HG03139 (cell line): ENCODE results near the gene OSBPL2.

Experiments
- ATAC-seq: cut with Tn5 transposase; IDR thresholded peaks from one replicate; pipeline ENCODE4 v1.9.1; 2021; ENCODE audit not compliant: unreplicated experiment

The OSBPL2 gene

GRCh38 chr20:62323146-62323979 lies 85.0 kb downstream of the OSBPL2 start:
- ATAC-seq = no peak

DNA sequence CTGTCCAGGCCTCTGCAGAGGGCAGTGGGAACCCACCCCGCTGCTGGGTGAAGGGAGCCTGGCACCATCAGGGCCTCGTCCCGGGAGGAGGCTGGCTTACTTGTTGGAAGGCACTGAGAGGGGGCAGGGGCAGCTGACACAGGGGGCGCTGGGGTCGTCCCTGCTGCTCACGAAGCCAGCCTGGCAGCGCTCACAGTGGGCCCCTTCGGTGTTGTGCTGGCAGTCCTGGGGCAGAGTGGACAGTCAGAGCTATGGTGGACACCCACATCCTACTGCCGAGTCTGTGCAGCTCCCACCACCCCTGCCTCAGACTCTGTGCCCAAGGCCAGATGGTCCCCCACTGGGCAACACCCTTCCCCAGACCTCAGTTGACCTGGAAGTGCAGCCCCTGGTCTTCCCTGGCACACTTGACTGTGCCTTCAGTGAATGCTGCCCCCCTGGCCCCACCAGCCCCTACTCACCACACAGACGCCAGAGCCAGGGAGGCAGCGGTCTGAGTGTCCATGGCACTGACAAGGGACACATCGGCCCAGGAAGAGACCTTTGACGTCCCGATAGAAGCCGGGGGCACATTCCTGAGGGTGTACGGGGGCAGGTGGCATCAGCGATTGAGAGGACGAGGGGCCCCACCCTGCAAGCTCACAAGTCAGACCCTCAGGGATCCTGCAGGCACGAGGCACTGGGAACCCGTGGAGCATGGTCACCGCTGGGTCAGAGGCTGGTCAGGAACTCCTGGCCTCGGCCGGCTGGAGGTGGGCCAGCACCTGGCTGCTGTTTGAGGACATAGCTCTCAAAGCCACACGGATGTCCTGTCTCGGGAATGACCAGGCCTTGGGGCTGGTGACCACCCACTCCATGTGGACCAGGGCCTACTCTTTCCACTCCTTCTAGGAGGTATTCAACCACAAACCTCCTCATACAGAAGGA lies 85.9 kb downstream of the OSBPL2 start:
- ATAC-seq = no peak

GRCh38 chr20:62325172-62325905 lies 87.0 kb downstream of the OSBPL2 start:
- ATAC-seq = no peak

- ATAC-seq = no peak
These were observed 88.2 kb downstream of the OSBPL2 start for GRCh38 chr20:62326559-62326958.

DNA sequence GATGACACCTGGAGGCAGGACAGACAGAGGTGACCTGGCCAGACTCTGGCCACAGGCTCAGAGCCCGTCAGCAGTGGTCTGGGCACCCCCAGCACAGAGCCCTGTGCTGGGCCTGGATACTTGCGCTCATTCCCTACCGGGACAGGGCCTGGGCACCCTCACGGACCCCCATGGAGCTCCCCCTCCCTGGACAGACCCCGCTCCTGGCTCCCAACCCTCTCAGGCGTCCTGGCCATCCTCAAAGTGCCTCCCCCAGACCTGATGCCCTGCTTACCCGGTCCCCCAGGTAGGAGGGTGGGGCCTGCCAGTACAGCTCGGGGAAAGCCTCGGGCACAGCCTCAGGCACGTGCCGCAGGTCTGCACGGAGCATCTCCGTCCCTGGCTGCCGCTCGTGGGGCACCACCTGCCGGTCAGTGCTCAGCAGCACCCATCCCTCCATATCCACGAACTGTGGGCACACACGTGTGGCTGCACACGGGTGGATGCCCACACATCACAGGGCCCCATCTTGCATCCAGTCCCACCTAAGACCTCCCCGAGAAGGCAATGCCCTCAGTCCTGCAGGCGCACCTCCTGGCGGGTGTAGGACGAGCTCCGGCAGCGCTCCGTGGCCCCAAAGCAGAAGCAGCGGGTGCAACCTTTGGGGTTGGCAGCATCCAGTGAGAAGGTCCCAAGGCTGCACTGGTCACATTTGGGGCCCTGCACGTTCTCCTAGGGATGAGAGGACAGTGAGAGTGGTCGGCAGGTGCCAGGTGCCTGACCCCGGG lies 88.8 kb downstream of the OSBPL2 start:
- ATAC-seq = no peak

DNA sequence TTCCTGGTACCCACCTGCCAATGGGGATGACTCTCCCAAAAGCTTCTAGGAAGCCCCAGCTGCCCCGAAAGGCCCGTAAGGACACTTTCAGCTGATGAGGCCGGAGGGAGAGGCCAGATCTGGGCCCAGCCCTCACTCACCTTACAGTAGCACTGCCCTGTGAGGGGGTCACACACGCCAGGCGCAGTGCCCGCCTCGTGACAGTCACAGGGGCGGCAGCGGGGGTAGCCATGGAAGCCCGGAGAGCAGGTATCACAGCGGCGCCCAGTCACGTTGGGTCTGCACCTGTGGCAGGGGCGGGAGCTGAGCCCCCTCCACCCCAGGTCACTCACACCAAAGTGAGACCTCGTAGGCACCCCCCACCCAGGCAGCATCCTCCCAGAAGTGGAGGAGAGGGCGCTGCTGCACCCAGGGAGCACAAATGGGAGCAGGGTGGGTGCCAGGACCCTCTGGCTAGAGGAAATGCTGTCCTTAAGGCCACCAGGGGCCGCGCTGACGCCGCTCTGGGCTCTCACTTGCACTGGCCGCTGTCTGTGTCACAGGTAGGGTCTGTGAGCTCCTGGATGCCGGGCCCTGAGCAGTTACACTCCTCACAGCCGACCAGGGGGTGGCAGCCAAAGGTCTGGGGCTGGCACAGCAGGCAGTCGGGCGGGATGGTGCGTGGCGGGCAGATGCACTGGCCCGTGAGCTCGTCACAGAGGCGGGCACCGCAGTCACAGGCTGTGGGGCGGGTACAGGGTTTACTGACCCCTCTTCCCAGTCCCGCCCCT lies 89.6 kb downstream of the OSBPL2 start:
- ATAC-seq = no peak

DNA sequence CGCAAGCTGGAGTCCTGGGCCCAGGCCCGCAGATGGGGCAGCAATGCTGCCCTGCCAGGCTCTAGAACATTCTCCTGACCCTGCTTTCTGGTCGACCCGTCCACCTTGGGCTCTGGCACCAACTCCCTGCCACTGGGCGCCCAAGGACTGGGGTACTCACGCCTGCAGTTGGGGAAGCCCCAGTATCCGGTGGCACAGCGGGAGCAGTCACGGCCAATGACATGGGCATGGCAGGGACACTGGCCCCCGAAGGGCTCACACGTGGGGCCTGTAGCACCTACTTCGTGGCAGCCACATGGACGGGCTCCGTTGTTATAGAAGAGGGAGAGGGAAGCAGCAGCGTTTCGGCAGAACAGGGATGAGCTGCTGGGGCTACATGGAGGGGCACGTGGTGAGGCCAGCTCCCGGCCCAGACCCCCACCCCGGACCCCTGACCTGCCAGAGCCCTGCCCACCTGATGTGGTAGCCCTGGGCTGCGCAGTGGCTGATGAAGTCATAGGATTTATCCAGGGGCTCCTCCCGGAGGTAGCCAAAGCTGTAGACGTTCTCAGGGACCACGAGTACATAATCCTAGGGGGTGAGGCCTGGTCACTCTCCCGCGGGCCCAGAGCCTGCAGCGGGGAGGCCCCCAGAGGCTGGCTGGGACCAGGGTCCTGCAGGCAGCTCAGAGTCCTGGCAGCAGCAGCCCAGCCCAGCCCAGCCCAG lies 90.5 kb downstream of the OSBPL2 start:
- ATAC-seq = no peak

DNA sequence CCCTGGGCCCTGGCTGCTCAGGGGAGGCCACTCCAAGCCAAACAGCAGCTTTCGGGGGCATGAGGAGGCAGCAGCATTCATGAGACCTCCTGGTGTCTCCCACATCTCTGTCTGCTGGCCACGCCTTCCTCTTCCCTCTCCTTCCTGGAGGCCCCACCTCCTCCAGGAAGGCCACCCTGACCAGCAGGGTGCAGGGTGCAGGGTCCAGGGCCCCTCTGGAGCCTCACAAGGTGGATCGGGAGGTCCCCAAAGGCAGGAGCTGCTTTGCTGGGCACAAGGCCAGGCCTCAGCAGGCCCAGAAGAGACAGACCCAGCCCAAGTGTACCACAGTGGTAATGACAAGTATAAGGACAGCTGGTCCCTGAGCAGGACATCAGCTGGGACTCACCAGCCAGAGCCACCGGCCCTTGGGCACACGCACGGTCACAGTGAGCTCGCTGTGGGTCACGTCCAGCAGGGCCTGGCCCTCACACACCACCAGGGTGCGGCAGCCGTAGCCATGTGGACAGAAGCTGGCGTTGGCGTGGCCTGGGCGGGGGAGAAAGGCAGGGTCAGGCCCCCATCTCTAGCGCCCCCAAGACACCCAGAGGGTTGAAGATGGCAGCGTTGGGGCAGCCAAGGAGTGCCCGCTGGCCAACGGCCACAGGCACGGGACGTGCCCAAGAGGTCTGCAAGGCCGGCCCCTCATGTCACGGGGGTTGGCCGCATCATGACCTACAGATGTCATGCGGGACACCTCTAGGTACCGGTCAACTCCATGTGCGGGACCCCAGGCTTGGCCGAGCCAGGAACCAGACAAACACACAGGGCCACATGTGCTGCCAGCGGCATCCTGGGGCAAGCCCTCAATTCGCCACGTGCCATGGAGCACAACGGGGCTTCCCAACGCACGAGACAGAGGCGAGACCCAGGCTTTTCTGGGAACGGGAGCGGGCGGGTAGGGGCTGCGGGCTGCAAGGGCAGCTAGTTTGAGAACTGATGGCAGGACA lies 91.4 kb downstream of the OSBPL2 start:
- ATAC-seq = no peak

- no peak for ATAC-seq
These were observed 92.4 kb downstream of the OSBPL2 start for GRCh38 chr20:62330576-62331317.

DNA sequence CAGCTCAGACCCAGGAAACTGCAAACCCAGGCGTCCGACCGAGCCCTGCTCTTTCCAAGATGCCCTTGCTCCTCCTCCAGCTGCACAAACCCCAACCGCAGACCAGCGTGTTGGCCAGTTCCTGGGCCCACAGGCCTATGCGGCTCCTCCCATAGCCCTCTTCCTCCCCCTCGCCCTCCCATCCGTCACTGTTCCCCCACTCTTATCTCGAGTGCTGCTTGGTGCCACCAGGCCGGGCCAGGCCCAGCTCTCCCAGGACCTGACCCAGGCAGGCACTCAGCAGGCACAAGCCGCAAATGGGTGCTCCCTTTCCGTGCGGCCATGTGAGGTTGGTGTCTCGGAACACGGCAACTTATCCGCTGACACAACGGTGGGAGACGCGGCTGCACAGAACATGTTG lies 93.0 kb downstream of the OSBPL2 start:
- no peak for ATAC-seq

GRCh38 chr20:62332421-62332820 lies 94.1 kb downstream of the OSBPL2 start:
- no peak for ATAC-seq

GRCh38 chr20:62332989-62333819 lies 94.9 kb downstream of the OSBPL2 start:
- ATAC-seq = no peak

DNA sequence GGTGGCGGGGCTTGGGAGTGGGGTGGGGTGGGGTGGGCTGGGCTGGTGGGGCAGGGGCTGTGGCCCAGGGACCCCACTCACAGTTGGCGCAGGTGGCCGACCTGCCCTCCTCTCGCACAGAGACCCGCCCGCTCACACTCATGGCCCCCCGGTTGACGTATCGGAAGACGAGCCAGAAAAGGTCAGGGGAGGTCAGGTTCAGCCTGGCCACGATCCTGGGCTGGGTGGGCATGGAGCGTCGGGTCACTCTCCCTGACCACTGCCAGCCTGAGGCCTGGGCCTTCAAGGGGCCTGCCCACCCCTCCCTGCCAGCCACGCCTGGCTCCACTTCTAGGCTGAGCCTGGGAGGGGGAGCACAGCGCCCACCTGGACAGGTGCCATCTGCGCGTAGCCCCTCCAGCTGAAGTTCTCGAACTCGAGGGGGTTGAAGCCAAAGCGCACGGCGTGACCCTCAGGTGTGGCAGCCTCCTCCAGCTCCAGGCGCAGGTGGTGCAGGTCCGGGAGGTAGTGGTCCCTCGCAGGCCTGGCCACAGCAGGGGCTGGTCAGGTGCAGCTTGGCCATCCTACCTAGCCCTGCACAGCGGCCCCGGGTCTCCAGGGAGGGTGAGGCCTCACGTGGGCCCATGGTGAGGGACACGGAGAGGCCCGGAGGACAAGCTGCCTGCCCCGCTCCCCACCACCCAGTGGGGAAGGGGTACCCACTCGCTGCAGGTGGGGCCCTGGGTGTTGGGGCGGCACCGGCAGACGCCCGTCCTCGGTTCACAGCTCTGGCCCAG lies 95.7 kb downstream of the OSBPL2 start:
- no peak for ATAC-seq

- ATAC-seq = no peak
These were observed 96.6 kb downstream of the OSBPL2 start for GRCh38 chr20:62334881-62335280.

DNA sequence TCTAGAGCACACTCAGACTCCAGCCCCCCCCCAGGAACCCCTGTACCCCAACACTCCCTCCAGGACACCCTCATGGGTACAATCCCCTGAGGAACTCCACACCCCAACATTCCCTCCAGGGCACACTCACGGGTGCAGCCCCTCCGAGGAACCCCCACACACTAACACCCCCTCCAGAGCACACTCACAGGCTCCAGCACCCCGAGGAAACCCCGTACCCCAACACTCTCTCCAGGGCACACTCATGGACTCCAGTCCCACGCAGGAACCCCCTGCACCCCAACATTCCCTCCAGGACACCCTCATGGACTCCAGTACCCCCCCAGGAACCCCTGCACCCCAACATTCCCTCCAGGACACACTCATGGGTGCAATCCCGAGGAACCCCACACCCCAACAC lies 97.2 kb downstream of the OSBPL2 start:
- no peak for ATAC-seq

GRCh38 chr20:62336329-62336728 lies 98.0 kb downstream of the OSBPL2 start:
- no peak for ATAC-seq
